HepG2 (cell line): ENCODE results near the gene GNAL.

Experiments used
- ELF3 ChIP-seq: IDR thresholded peaks from 2 replicates; pipeline ENCODE4 v1.6.1; 2016; ENCODE audit warnings: missing genetic modification reagents, missing compliant biosample characterization
- SMC3 ChIP-seq: IDR thresholded peaks from 2 replicates; pipeline ENCODE4 v1.6.1; 2011; ENCODE audit warnings: low read length, improper control_type of control experiment
- ZBTB7A ChIP-seq: sonication (generic); formaldehyde crosslinking; IDR thresholded peaks from 2 replicates; pipeline ENCODE4 v1.8.0; 2022; ENCODE audit warnings: mild to moderate bottlenecking, missing genetic modification reagents

- TF ChIP-seq ELF3 (CRISPR knock-in tag), result no peak
- TF ChIP-seq ZBTB7A (CRISPR knock-in tag), result no peak
- TF ChIP-seq SMC3, result no peak
Measured at GRCh38 chr18:11739893-11740292, 50.8 kb downstream of the GNAL start.
